ENCODE results near the gene C4B.
"Not testable (repeated sequence)": the region's sequence is repeated elsewhere in the genome, so short reads cannot be mapped to it uniquely, and the experiment has no call there.

C4B gene

GRCh38 chr6:32047855-32048766 lies 33.5 kb downstream of the C4B start (continued):
- no peak for TF ChIP-seq WT1 (tag by site-specific recombination; IDR thresholded peaks at IDR 0.05)
- TF ChIP-seq, protein P1, sequence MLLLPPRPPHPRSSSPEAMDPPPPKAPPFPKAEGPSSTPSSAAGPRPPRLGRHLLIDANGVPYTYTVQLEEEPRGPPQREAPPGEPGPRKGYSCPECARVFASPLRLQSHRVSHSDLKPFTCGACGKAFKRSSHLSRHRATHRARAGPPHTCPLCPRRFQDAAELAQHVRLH (tag by site-specific recombination; IDR thresholded peaks at IDR 0.05): no peak
- no peak for TF ChIP-seq ZNF221 (tag by site-specific recombination; IDR thresholded peaks at IDR 0.05; ENCODE audit: borderline replicate concordance)
- no peak for TF ChIP-seq ELK4 (IDR thresholded peaks at IDR 0.05; ENCODE audit: borderline replicate concordance, low read depth, low read length)
- peak; percentile 22; the same call in 1 of the 2 replicates for TF ChIP-seq ZNF654 (tag by site-specific recombination; IDR thresholded peaks at IDR 0.05; ENCODE audit: low read depth)

GRCh38 chr6:32049149-32049548 lies 34.6 kb downstream of the C4B start:
- H3K9me3 ChIP-seq (ENCODE audit: control insufficient read depth, insufficient read depth, low read depth, low read length); H3K36me3 ChIP-seq (ENCODE audit: control insufficient read depth in 2 of 2, insufficient read depth in 1 of 2, low read length in 2 of 2); H3K4me3 ChIP-seq (ENCODE audit: low read depth, low read length); POLR2A ChIA-PET; H3K4me1 ChIP-seq (ENCODE audit: control insufficient read depth, insufficient read depth, low read length); H3K27ac ChIP-seq (ENCODE audit: extremely low read depth, low read depth, low read length): not testable (repeated sequence)
- CTCF ChIA-PET: interaction anchor here (0.7 to 3.1 kb wide), 9 partner anchors 14 to 71 kb away, joined by 3 to 32 read pairs (median 13); no protein-coding TSS in a partner anchor

DNA sequence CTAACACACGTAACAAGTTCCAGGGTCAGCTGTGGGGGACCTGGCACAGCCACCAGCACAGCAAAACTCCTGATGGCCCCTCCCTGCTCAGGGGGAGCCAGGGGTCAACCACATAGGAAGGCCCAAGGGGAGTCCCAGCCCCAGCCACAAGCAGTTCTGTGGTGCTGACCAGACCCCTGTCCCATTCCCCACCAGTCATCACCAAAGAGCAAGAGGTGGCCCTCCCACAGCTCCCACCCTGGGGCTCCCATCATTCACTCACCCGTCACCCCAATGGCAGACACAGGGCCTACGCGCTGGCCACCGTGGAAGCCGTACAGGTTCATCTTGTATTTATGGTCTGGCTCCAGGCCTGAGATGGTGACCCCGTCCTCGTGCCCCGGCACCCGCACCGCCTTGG lies 35.1 kb downstream of the C4B start:
- H3K4me1 ChIP-seq (ENCODE audit: control insufficient read depth, insufficient read depth, low read length): not testable (repeated sequence)

GRCh38 chr6:32050562-32050961 lies 36.0 kb downstream of the C4B start:
- Histone ChIP-seq H3K36me3 (ENCODE audit: control insufficient read depth in 2 of 2, insufficient read depth in 1 of 2, low read length in 2 of 2) (no peaks in the 10 kb centered on the region), H3K27ac (ENCODE audit: extremely low read depth, low read depth, low read length) (no peak overlapping the region), H3K4me1 (ENCODE audit: control insufficient read depth, insufficient read depth, low read length) (no peaks in the 10 kb centered on the region), H3K4me3 (ENCODE audit: low read depth, low read length) (no peak overlapping the region), H3K9me3 (ENCODE audit: control insufficient read depth, insufficient read depth, low read depth, low read length) (no peaks in the 10 kb centered on the region)
- ChIA-PET CTCF (interaction anchor here (0.6 to 1.5 kb wide), 6 partner anchors 10 to 709 kb away, joined by 3 to 4 read pairs (median 4); no protein-coding TSS in a partner anchor), POLR2A (interaction anchor here (0.6 kb wide), 1 partner anchor 373 kb away, joined by 3 read pairs; no protein-coding TSS in a partner anchor)
- TF ChIP-seq ZNF510 (tag by site-specific recombination; IDR thresholded peaks at IDR 0.05; ENCODE audit: insufficient replicate concordance): no peak
- TF ChIP-seq ZNF354C (tag by site-specific recombination; IDR thresholded peaks at IDR 0.05; ENCODE audit: borderline replicate concordance, low read depth): no peak
- no peak for TF ChIP-seq ZNF48 (tag by site-specific recombination; IDR thresholded peaks at IDR 0.05)
- TF ChIP-seq ZNF610 (tag by site-specific recombination; IDR thresholded peaks at IDR 0.05; ENCODE audit: borderline replicate concordance): no peak
- no peak for TF ChIP-seq ZNF664 (tag by site-specific recombination; IDR thresholded peaks at IDR 0.05)
- no peak for TF ChIP-seq ZNF791 (tag by site-specific recombination; IDR thresholded peaks at IDR 0.05)
- TF ChIP-seq SETDB1 (IDR thresholded peaks at IDR 0.05; ENCODE audit: insufficient read length, low read length): no peak
- TF ChIP-seq IKZF3 (tag by site-specific recombination; IDR thresholded peaks at IDR 0.05): no peak
- TF ChIP-seq KLF16 (tag by site-specific recombination; IDR thresholded peaks at IDR 0.05): no peak
- TF ChIP-seq PRDM2 (tag by site-specific recombination; IDR thresholded peaks at IDR 0.05; ENCODE audit: borderline replicate concordance): no peak
- TF ChIP-seq GLI4 (tag by site-specific recombination; IDR thresholded peaks at IDR 0.05): no peak
- TF ChIP-seq ZSCAN5A (tag by site-specific recombination; IDR thresholded peaks at IDR 0.05): no peak

More for the DNA sequence above, 35.1 kb downstream of the C4B start:
- H3K36me3 ChIP-seq (ENCODE audit: control insufficient read depth in 2 of 2, insufficient read depth in 1 of 2, low read length in 2 of 2); H3K9me3 ChIP-seq (ENCODE audit: control insufficient read depth, insufficient read depth, low read depth, low read length); POLR2A ChIA-PET; H3K27ac ChIP-seq (ENCODE audit: extremely low read depth, low read depth, low read length); H3K4me3 ChIP-seq (ENCODE audit: low read depth, low read length): not testable (repeated sequence)
- CTCF ChIA-PET: interaction anchor here (0.6 to 3.1 kb wide), 2 partner anchors 46 to 363 kb away, joined by 3 to 16 read pairs; no protein-coding TSS in a partner anchor
